OCI-LY3 (cell line): Measurements from ENCODE around the gene RNF208.
"Not testable (repeated sequence)": the region's sequence is repeated elsewhere in the genome, so short reads cannot be mapped to it uniquely, and the experiment has no call there.

Experiments
- H2AFZ ChIP-seq: fragments of 200-600, 300-600 bp; shearing (Covaris generic); 2 replicates; pipeline ENCODE4 v1.6.0; 2014; ENCODE audit warnings: antibody characterized with exemption, low read depth, low read length
- H3K27ac ChIP-seq: fragments of 200-600, 300-600 bp; sonication (generic); 2 replicates; pipeline ENCODE4 v1.5.1; 2014; ENCODE audit warnings: mild to moderate bottlenecking, low read length, moderate library complexity, mixed read lengths
- H3K27me3 ChIP-seq: fragments of 200-600, 300-600 bp; sonication (generic); 2 replicates; pipeline ENCODE4 v1.6.1; 2014; ENCODE audit warnings: low read depth, low read length, mixed read lengths
- H3K36me3 ChIP-seq: fragments of 200-600, 300-600 bp; sonication (generic); replicated peaks from 2 replicates; pipeline ENCODE3; 2014; ENCODE audit warnings: low read depth, low read length, mixed read lengths
- H3K4me1 ChIP-seq: fragments of 300-600, 200-600 bp; sonication (generic); 2 replicates; pipeline ENCODE4 v1.6.1; 2014; ENCODE audit warnings: low read length, mixed read lengths
- H3K4me2 ChIP-seq: fragments of 200-600, 300-600 bp; sonication (generic); 2 replicates; pipeline ENCODE4 v1.6.1; 2014; ENCODE audit warnings: low read length, mixed read lengths
- H3K4me3 ChIP-seq: fragments of 300-600, 200-600 bp; sonication (generic); 2 replicates; pipeline ENCODE4 v1.5.1; 2014; ENCODE audit warnings: antibody characterized with exemption, mild to moderate bottlenecking, low read length, moderate library complexity
- H3K79me2 ChIP-seq: fragments of 300-600, 200-600 bp; shearing (Covaris generic); 2 replicates; pipeline ENCODE4 v1.6.1; 2014; ENCODE audit warnings: mild to moderate bottlenecking, low read length, mixed read lengths
- H3K9ac ChIP-seq: fragments of 300-600, 200-600 bp; shearing (Covaris generic); 2 replicates; pipeline ENCODE4 v1.6.0; 2014; ENCODE audit warnings: mild to moderate bottlenecking, low read length, moderate library complexity
- H3K9me3 ChIP-seq: fragments of 200-600, 300-600 bp; shearing (Covaris generic); 2 replicates; pipeline ENCODE4 v1.6.1; 2014; ENCODE audit warnings: low read length, mixed read lengths; ENCODE audit not compliant: insufficient read depth
- H4K20me1 ChIP-seq: fragments of 200-600, 300-600 bp; sonication (generic); 2 replicates; pipeline ENCODE4 v1.6.1; 2016; ENCODE audit warnings: low read length, mixed read lengths; ENCODE audit not compliant: insufficient read depth
- CTCF ChIP-seq: fragments of 200-600, 300-600 bp; sonication (generic); IDR thresholded peaks from 2 replicates; pipeline ENCODE4 v1.5.1; 2014; ENCODE audit warnings: antibody characterized with exemption, low read length, low read depth
- EZH2phosphoT487 ChIP-seq: fragments of 200-600 bp; shearing (Covaris generic); IDR thresholded peaks from 2 replicates; pipeline ENCODE4 v1.6.1; 2018; ENCODE audit warnings: antibody characterized with exemption, mixed run types, low read depth

RNF208 gene

GRCh38 chr9:137243626-137244485, 21.8 kb upstream of the RNF208 start:
- Histone ChIP-seq H4K20me1 (peaks cover 26% of the 10 kb centered on the region), H2AFZ (no peak overlapping the region), H3K27ac (no peak overlapping the region), H3K27me3 (no peaks in the 10 kb centered on the region), H3K9ac (no peak overlapping the region), H3K4me3 (no peak overlapping the region), H3K4me1 (peaks cover 7% of the 10 kb centered on the region), H3K79me2 (peaks cover 34% of the 10 kb centered on the region), H3K4me2 (no peak overlapping the region), H3K9me3 (no peaks in the 10 kb centered on the region), H3K36me3 (peaks cover 20% of the 10 kb centered on the region)
- no peak for TF ChIP-seq CTCF
- TF ChIP-seq EZH2phosphoT487: no peak

DNA sequence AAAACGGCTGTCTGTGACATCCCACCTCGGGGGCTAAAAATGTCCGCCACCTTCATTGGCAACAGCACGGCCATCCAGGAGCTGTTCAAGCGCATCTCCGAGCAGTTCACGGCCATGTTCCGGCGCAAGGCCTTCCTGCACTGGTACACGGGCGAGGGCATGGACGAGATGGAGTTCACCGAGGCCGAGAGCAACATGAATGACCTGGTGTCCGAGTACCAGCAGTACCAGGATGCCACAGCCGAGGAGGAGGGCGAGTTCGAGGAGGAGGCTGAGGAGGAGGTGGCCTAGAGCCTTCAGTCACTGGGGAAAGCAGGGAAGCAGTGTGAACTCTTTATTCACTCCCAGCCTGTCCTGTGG, 21.2 kb upstream of the RNF208 start:
- not testable (repeated sequence) for H3K27ac ChIP-seq, H3K4me3 ChIP-seq, H3K27me3 ChIP-seq, H3K9ac ChIP-seq, H3K9me3 ChIP-seq, H3K4me1 ChIP-seq, H2AFZ ChIP-seq, H3K4me2 ChIP-seq
- peaks cover 40% of the 10 kb centered on the region for H3K79me2 ChIP-seq
- H4K20me1 ChIP-seq: peaks cover 26% of the 10 kb centered on the region
- peaks cover 20% of the 10 kb centered on the region for H3K36me3 ChIP-seq

DNA sequence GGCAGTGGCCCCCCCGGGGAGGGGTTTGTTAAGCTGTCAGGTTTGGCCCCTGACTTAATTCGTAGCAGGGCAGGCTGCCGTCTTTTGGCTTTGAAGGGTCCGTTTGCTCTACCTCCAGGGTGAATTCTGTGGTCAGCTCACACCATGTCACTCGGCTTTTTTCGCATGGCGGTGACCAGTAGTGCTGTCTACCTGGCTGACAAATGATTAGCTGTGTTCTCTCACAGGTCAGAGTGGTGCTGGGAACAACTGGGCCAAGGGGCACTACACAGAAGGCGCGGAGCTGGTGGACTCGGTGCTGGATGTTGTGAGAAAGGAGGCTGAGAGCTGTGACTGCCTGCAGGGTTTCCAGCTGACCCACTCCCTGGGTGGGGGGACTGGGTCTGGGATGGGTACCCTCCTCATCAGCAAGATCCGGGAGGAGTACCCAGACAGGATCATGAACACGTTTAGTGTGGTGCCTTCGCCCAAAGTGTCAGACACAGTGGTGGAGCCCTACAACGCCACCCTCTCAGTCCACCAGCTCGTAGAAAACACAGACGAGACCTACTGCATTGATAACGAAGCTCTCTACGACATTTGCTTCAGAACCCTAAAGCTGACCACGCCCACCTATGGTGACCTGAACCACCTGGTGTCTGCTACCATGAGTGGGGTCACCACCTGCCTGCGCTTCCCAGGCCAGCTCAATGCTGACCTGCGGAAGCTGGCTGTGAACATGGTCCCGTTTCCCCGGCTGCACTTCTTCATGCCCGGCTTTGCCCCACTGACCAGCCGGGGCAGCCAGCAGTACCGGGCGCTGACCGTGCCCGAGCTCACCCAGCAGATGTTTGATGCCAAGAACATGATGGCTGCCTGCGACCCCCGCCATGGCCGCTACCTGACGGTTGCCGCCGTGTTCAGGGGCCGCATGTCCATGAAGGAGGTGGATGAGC, 20.5 kb upstream of the RNF208 start:
- H3K27ac ChIP-seq: no peak overlapping the region
- H4K20me1 ChIP-seq: peaks cover 26% of the 10 kb centered on the region
- TF ChIP-seq CTCF (no peak), EZH2phosphoT487 (no peak)
- H3K27me3 ChIP-seq: no peaks in the 10 kb centered on the region
- peaks cover 16% of the 10 kb centered on the region for H3K4me1 ChIP-seq
- H3K4me2 ChIP-seq: peak overlapping the region; percentile 95
- H3K36me3 ChIP-seq: peaks cover 20% of the 10 kb centered on the region
- H3K79me2 ChIP-seq: peaks cover 43% of the 10 kb centered on the region
- peak overlapping the region; percentile 91 for H3K9ac ChIP-seq
- peak overlapping the region; percentile 97 for H3K4me3 ChIP-seq
- H2AFZ ChIP-seq: no peak overlapping the region
- no peaks in the 10 kb centered on the region for H3K9me3 ChIP-seq

- Histone ChIP-seq H3K36me3 (peaks cover 20% of the 10 kb centered on the region), H3K4me2 (peak overlapping the region; percentile 95), H2AFZ (no peak overlapping the region), H3K79me2 (peaks cover 47% of the 10 kb centered on the region), H3K9ac (peak overlapping the region; percentile 91), H3K9me3 (no peaks in the 10 kb centered on the region), H3K4me1 (peaks cover 24% of the 10 kb centered on the region), H4K20me1 (peaks cover 26% of the 10 kb centered on the region), H3K27me3 (no peaks in the 10 kb centered on the region), H3K27ac (peak overlapping the region; percentile 63), H3K4me3 (peak overlapping the region; percentile 97)
- no peak for TF ChIP-seq EZH2phosphoT487
- no peak for TF ChIP-seq CTCF
Measured at GRCh38 chr9:137241490-137242268, 19.6 kb upstream of the RNF208 start.
